HG03045 (cell line): ENCODE data around the gene FGF11.
"Not testable (repeated sequence)": the region's sequence is repeated elsewhere in the genome, so short reads cannot be mapped to it uniquely, and the experiment has no call there.

ENCODE experiments used
- ATAC-seq: cut with Tn5 transposase; IDR thresholded peaks from one replicate; pipeline ENCODE4 v1.9.1; 2021; ENCODE audit warnings: mild to moderate bottlenecking, moderate library complexity; ENCODE audit not compliant: unreplicated experiment

The FGF11 gene

DNA sequence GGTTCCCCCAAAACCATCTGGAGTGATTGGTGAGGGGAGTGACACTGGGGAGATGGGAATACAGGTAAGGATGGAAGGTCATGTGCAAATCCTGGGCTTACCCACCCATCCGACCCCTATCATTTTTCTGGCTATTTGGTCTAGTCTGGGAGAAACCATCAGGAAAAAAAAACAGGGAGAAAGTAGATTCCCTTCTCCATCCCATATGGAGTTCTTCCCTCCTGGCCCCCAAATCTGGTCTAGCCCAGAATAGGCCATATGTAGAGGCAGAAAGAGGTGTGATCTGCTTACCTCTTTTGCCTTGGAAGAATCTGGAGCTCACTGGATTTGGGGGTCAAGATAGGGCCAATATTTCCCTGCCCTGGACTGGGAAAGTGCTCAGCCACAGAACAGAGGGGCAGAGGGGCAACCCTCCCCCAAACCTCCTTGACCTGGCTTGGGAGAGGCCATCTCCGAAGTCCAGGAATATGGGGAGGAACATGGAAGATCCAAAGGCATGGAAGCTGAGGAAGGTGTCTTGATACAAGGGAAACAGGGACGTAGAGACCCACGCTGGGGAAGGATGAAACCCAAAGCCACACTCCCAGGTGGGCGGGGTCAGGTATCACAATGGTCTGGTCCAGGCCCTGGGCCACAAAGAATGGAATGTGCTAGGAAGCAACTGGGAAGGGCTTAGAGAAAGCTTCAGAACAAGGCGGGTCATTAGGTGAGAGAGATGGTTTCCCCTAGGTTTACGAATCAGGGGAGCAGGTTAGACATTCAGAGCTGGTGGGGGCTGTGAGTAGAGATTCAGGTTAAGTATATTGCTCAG is 21.7 kb downstream of the FGF11 start:
- no peak for ATAC-seq

DNA sequence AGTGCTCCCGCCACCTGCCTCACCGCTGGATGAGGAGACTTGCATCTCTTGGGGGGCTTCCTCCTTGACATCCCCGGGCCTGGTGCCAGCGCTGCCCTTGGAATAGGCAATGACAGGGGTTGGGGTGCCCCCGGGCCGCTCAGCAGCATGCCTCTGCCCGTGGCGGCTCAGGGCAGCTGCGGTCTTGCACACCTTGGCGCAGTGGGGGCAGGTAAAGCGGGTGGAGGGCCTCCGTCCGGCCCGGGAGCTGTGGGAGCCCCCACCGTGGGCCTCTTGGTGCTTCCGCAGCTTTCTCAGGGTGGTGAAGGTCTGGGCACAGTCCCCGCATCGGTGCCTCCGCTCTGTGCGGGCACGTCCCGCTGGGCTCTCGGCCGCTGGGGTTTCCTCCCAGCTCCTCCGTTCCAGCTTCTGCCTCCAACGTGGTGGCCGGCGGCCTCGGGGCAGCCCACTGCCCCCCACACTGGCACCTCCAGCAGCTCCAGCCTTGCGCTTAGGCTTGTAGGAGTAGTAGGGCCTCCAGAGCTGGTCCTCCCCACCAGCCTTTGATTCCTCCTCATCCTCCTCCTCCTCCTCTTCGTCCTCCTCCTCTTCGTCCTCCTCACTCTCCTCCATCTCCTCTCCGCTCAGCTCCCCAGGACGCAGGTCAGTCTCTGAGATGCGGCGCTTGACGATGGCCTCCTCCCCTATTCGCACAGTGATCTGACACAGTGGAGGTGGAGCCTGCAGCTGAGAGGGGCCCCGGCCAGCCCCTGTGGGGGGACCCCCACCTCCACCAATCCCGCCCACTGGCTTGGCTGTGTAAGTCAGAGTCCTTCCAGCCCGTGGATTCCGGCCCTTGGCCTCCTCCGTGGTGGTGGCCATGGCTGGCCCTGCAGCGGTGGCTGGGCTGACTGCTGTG is 23.4 kb downstream of the FGF11 start:
- ATAC-seq: no peak

DNA sequence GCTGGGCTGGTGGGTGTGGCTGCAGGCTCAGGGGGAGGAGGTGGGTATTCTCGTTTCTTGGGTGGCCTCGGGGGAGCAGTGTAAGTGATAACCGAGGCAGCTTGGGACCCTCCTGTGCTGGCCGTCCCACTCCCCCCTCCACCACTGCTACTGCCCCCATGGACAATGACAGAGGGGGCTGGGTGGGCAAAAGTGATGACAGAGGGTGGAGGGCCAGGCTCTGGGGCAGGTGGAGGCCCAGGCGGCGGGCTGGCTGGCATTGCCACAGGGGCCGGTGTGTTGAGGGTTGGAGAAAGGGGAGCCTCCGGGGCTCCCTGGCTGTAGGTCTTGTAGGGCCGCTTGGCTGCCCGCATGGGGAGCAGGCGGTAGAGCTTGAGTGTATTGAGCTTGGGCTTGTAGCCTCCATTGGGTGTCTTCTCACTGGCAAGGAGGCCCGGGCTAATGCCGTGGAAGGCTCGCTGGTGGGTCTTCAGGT is 24.1 kb downstream of the FGF11 start:
- ATAC-seq: no peak

DNA sequence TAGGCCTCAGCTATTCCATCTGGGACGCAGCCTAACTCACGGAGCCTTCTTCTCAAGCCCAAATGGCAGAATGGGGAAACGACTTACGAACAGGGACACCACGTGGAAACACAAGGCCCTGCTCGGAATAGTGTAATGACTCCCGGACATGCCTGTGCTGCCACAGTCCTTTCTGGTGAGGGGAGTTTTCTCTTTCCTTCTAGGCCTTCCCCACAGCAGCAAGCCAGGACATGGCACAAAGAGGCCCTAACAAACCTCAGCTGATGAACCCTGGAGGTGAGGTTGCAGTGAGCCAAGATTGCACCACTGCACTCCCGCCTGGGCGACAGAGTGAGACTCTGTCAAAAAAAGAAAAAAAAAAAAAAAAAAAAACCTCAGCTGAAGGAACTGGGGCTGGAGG is 24.8 kb downstream of the FGF11 start:
- ATAC-seq: no peak

DNA sequence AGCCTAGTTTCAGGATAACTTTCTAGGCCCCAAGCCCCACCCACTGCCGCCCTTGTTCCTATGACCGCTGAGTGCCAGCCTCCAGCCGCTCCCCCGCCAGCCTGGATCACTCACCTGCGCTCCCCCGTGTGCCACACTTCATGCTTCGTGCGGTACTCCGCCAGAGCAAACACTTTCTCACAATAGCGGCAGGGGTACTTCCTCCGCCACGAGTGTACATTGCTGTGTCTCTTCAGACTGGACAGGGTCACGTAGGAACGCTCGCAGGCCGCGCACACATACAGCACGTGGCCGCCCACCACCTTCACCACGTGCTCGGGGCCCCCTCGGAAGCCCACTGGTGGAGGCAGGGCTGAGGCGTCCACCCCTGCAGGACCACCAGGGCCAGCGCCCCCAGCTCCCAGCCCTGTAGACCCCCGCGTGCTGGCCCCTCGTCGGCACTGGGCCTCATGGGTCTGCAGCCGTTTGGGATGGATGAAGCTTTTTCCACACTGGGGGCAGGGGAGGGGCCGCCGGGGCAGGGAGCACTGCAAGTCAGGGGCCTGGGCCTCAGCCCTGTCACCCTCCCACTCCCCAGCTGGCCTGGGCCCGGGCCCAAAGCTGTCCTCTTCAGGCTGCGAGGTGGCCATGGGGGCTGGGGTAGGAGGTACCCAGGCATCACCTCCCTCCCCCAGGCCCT is 26.4 kb downstream of the FGF11 start:
- no peak for ATAC-seq

DNA sequence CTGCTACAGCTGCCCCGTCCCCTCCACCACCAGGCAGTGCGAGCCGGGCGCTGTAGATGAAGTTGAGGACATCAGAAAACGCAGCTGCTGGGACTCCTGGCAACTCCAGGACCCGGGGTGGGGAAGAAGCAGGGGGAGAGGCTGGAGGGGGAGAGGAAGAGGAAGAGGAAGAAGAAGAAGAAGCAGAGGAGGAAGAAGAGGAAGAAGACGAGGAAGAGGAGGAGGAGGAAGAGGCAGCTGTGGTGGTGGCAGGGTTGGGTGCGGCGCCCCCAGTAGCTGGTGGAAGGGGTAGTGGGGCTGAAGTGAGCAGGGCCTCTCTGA is 27.0 kb downstream of the FGF11 start:
- no peak for ATAC-seq

DNA sequence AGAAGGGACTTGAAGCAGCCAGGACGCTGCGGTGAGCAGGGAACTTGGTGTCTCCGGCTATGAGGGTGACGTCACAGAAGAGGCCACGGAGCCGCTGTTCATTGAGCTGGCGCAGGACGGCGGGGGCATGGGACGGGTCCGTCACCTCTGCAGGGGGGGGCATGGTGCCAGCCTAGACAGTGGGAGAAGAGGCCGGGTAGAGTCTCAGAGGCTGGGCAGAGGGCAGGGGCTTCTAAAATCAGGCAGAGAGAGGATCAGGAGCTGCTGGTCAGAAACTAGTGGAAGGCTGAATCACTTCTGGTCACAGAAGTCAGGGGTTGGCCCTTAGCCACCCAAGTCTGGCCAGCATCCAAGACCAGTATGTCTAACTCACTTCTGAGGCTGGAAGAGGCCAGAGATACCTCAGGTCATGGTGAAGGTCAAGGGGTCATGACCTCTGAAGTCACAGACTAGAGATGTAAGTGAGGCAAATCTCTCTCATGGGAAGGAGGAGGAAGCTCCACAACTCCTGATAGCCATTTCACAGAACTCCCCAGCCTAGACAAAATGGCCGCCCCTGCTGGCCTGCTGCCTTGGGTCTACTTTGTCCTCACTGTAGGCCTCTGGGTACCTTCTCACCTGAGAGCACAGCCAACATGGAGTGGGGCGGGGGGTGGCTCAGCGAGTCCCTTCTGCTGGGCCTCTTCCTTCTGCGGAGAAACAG is 27.5 kb downstream of the FGF11 start:
- ATAC-seq: no peak

DNA sequence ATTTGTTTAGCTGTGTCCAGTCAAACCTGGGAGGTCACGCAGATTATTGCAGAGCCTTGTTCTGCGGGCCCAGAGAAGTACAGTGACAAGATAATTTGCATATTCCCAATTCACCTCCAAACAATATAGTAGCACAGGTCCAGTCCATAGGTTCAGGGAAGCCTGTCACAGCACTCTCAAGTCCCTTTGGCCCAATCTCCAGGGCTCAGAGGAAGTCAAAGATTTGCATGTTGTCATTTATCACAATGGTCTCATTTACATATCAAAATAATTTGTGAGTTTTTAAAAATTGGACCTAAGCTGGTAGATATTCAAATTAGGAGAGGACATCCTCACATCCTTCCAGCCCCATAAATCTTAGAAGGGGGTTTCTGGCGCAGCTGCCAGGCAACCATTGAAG is 28.2 kb downstream of the FGF11 start:
- ATAC-seq: no peak

DNA sequence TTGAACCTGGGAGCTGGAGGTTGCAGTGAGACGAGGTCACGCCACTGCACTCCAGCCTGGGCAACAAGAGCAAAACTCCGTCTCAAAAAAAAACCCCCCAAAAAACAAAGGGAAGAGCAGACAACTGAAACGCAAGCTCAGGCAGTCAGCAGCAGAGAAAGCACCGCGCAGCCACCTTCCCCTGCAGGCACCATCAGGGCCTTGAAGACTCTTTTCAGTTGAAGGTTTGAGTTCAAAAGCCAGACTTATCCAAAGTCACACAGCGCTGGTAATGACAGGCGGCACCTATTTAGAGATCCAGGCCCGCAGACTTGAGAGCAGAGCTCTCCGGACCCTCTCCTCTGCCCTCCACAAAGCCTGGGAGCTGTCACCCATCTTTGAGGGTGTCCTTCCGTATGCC is 29.0 kb downstream of the FGF11 start:
- no peak for ATAC-seq

DNA sequence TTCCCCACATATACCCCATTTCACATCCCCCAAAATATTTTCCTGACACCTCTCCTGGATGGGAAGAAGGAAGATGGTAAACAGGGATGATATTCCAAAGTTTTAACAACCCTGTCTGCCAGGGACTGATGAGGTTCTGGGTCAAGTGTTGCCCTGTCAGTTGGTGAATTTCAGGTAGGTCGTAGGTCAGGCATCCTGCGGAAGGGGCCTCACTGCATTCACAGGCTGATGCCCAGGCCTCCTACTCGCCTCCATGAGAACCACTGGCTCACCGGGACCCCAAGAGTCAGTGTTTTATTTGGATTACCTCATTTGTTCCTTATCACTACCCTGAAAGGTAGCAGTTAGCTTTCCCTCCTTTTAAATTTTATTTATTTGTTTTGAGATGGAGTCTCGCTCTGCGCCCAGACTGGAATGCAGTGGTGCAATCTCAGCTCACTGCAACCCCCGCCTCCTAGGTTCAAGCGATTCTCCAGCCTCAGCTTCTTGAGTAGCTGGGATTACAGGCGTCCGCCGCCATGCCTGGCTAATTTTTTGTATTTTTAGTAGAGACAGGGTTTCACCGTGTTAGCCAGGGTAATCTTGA is 29.6 kb downstream of the FGF11 start:
- ATAC-seq: no peak

DNA sequence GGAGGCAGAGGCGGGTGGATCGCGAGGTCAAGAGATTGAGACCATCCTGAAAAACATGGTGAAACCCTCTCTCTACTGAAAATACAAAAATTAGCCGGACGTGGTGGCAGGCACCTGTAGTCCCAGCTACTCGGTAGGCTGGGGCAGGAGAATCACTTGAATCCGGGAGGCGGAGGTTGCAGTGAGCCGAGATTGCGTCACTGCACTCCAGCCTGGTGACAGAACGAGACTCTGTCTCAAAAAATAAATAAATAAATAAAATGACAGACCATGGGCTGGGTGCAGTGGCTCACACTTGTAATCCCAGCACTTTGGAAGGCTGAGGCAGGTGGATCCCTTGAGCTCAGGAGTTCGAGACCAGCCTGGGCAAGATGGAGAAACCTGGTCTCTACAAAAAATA is 30.5 kb downstream of the FGF11 start:
- not testable (repeated sequence) for ATAC-seq

DNA sequence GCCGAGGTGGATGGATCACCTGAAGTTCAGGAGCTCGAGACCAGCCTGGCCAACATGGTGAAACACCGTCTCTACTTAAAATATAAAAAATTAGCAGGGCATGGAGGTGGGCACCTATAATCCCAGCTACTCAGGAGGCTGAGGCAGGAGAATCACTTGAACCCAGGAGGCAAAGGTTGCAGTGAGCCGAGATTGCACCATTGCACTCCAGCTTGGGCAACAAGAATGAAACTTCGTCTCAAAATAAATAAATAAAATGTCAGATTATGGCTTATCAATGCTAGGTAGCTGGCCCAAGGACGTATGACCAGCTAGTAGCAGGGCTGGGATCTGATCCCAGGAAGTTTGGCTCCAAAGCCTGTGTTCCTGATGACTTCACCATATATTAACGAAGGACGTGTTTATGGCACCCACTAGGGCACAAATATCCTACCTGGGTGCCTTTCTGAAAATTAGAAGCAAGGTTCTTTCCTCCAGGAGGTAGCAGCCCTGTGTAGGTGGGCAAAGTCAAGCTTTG is 31.2 kb downstream of the FGF11 start:
- ATAC-seq: not testable (repeated sequence)

DNA sequence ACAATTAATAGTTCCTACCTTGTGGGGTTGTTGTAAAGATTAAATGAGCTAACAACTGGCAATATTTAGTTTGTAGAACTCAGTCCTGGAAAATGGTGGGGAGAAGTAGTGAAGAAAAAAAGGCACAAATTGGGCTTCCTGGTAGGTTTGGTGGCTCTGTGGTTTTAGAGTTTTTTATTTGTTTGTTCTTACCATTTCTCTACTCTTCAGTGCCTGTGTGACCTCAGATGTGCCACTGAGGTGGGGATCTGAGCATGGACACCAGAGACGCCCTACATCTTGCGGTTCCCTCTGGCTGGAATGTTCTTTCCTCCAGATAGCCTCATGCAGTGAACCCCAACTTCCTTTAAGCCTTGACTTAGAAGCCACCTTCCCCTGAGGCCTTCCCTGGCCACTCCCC is 32.4 kb downstream of the FGF11 start:
- ATAC-seq: no peak

DNA sequence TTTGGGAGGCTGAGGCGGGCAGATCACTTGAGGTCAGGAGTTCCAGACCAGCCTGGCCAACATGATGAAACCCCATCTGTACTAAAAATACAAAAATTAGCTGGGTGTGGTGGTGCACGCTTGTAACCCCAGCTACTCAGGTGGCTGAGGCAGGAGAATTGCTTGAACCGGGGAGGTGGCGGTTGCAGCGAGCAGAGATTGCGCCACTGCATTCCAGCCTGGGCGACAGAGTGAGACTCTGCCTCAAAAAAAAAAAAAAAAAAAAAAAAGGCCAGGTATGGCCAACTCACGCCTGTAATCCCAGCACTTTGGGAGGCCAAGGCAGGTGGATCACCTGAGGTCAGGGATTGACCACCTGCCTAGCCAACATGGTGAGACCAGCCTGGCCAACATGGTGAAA is 35.5 kb downstream of the FGF11 start:
- ATAC-seq: not testable (repeated sequence)

DNA sequence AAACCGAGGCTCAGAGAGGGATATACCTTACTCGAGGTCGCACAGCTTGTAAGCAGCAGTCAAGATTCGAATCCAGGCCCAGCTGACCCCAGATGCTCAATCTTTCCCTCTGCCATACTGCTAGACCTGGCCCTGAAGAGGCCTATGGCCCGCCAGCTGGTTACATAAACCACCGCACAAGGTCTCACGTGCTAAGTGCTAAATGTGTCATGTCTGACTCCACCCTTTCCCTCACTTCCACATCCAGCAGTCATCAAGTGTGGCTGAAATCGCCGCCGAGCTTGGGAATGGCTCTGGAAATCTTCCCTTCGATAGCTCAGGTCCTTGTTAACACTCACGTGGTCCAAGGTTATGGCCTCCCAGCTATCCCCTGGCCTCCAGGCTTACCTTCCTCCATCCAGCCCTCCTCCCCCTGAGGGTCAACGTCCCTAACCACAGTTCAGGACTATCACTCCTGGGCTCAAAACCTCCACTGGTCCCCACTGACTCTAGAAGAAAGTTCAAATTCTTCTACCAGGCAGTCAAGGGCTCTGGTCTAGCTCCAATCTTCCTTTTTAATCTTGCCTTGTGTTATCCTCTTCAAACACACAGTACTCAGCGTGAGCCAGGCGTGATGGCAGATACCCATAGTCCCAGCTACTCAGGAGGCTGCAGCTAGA is 36.6 kb downstream of the FGF11 start:
- ATAC-seq: no peak

DNA sequence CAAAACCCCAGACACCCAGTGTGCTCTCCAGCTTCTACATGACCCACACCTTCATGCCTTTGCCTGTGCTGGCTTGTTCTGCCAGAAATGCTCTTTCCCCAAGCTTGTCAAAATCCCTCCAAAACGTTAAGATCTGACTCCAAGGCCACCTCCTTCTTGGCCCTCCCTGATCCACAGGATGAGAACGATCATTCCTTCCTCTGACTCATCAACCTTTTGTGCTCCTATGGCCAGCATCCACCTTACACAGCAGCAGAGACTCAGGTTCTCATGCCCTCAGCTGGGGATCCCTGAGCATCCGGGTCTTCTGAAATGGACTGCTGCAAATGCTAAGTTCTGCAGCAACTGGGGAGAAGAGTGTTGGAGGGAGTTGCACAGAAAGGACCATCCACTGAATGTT is 37.2 kb downstream of the FGF11 start:
- no peak for ATAC-seq

DNA sequence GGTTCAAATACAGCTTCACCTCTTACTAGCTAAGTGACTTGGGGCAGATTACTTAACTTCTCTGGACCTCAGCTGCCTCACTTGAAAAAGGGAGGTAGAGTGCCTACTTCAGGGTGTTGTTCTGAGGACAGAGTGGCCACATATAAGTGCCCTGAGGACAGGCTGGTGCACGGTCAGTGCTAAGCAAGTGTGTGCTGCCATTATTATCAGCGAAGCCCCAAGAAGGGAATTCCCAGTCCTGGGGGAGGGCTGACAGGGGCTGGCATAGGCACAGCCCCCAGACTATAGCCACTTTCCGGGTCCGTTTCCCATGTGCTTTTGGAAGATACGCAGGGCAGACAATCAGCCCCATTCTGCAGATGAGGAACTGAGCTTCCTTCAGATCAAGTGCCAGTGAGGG is 37.6 kb downstream of the FGF11 start:
- no peak for ATAC-seq

DNA sequence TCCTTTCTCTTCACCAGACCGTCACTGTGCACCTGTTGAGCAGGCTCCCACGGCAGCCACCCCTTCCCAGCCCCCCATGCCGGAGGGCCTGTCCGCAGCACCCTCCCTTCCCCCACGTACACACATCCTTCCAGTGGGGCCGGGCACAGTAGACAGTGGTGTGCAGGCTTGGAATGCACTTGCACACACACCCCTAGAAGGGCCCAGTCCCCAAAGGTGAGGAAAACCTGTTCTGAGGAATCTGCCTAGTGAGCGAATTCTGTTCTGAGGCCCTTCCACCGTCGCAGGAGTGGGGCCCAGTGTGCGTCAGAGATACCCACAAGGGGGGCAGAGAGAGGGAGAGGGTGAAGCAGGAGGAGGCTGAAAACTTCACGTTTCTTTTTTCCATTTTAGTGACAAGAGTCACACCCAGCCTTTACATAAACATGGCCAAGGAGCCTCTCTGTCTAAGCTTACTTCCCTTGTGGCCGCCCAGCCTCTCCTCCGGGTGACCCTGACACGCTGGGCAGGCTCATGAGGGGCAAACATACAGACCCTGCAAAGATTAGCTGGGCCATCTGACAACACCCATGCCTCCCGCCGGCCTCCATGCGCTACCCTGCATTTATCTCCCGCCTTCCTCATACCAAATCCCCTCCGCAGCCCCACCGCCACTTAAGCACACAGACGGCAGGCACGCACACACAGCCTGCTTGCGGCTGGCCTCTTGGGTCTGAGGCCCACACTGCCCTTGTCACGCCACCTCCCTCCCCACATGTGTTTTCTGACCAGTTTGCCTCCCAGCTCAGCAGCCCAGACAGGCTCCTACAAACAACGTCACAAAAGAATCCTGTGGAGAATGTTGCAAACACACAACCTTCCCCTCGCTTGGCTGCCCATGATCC is 38.3 kb downstream of the FGF11 start:
- no peak for ATAC-seq
